NT2/D1 (cell line): ENCODE data around the gene LEO1.

Experiments
- SUZ12 ChIP-seq: IDR thresholded peaks from 2 replicates; pipeline ENCODE4 v1.6.1; 2011; ENCODE audit not compliant: insufficient read length, insufficient read depth; ENCODE audit errors: extremely low read depth
- ZNF274 ChIP-seq: IDR thresholded peaks from 2 replicates; pipeline ENCODE4 v1.6.1; 2011; ENCODE audit warnings: mild to moderate bottlenecking, low read depth, low read length

GRCh38 chr15:51992953-51993352 is 21.4 kb upstream of the LEO1 start:
- TF ChIP-seq ZNF274 (no peak), SUZ12 (no peak)
